Measurements from ENCODE around the gene MTHFD1L.

The MTHFD1L gene

GRCh38 chr6:151128763-151129370 is 263.4 kb downstream of the MTHFD1L start:
- no peaks in the 10 kb centered on the region for H3K27me3 ChIP-seq
- H3K4me1 ChIP-seq (ENCODE audit: control insufficient read depth in 1 of 2, insufficient read depth in 1 of 2, low read depth in 1 of 2, low read length in 1 of 2), result no peaks in the 10 kb centered on the region
- H3K36me3 ChIP-seq, result no peaks in the 10 kb centered on the region
- no peak overlapping the region for H3K27ac ChIP-seq
- H3K9me3 ChIP-seq, result no peaks in the 10 kb centered on the region
- no peak overlapping the region for H3K4me3 ChIP-seq (ENCODE audit: low read depth in 1 of 2, low read length in 1 of 2)
- TF ChIP-seq CTCF (IDR thresholded peaks at IDR 0.05), result no peak

- H3K27me3 ChIP-seq, result no peaks in the 10 kb centered on the region
- H3K4me3 ChIP-seq (ENCODE audit: low read depth in 1 of 2, low read length in 1 of 2), result no peak overlapping the region
- H3K4me1 ChIP-seq (ENCODE audit: control insufficient read depth in 1 of 2, insufficient read depth in 1 of 2, low read depth in 1 of 2, low read length in 1 of 2), result no peaks in the 10 kb centered on the region
- no peaks in the 10 kb centered on the region for H3K9me3 ChIP-seq
- H3K27ac ChIP-seq, result no peak overlapping the region
- H3K36me3 ChIP-seq, result no peaks in the 10 kb centered on the region
- TF ChIP-seq CTCF (IDR thresholded peaks at IDR 0.05), result no peak
Observed at GRCh38 chr6:151130329-151130728, 264.8 kb downstream of the MTHFD1L start.

GRCh38 chr6:151131324-151132007 is 266.0 kb downstream of the MTHFD1L start:
- TF ChIP-seq CTCF (IDR thresholded peaks at IDR 0.05), result no peak
- Histone ChIP-seq H3K27ac (no peak overlapping the region), H3K36me3 (no peaks in the 10 kb centered on the region), H3K4me3 (ENCODE audit: low read depth in 1 of 2, low read length in 1 of 2) (no peak overlapping the region), H3K9me3 (no peaks in the 10 kb centered on the region), H3K27me3 (no peaks in the 10 kb centered on the region), H3K4me1 (ENCODE audit: control insufficient read depth in 1 of 2, insufficient read depth in 1 of 2, low read depth in 1 of 2, low read length in 1 of 2) (no peaks in the 10 kb centered on the region)

GRCh38 chr6:151136141-151136755 is 270.7 kb downstream of the MTHFD1L start:
- Histone ChIP-seq H3K4me3 (ENCODE audit: low read depth in 1 of 2, low read length in 1 of 2) (no peak overlapping the region), H3K9me3 (no peaks in the 10 kb centered on the region), H3K4me1 (ENCODE audit: control insufficient read depth in 1 of 2, insufficient read depth in 1 of 2, low read depth in 1 of 2, low read length in 1 of 2) (no peaks in the 10 kb centered on the region), H3K27ac (no peak overlapping the region), H3K27me3 (no peaks in the 10 kb centered on the region), H3K36me3 (no peaks in the 10 kb centered on the region)
- TF ChIP-seq CTCF (IDR thresholded peaks at IDR 0.05), result no peak

GRCh38 chr6:151137542-151137941 is 272.0 kb downstream of the MTHFD1L start:
- no peak for TF ChIP-seq CTCF (IDR thresholded peaks at IDR 0.05)
- no peaks in the 10 kb centered on the region for H3K27me3 ChIP-seq
- no peaks in the 10 kb centered on the region for H3K4me1 ChIP-seq (ENCODE audit: control insufficient read depth in 1 of 2, insufficient read depth in 1 of 2, low read depth in 1 of 2, low read length in 1 of 2)
- no peak overlapping the region for H3K4me3 ChIP-seq (ENCODE audit: low read depth in 1 of 2, low read length in 1 of 2)
- H3K9me3 ChIP-seq, result no peaks in the 10 kb centered on the region
- no peaks in the 10 kb centered on the region for H3K36me3 ChIP-seq
- no peak overlapping the region for H3K27ac ChIP-seq

All from neutrophil (primary cell).